Neural cell (in vitro differentiated cells): Measurements from ENCODE around the gene COL4A2. TPM values are rescaled to one million over a fixed set of nuclear protein-coding genes. Genes with fewer than 3 reads are reported as not detected.

ENCODE experiments used
- H2AFZ ChIP-seq: fragments of 200-600, 300-800 bp; sonication (generic), shearing (Covaris generic); 2 replicates; pipeline ENCODE4 v1.6.0; 2014; ENCODE audit warnings: low read depth, mild to moderate bottlenecking, antibody characterized with exemption, low read length, moderate library complexity
- H3F3A ChIP-seq: fragments of 200-600 bp; shearing (Covaris generic); 2 replicates; pipeline ENCODE4 v1.6.1; 2016; ENCODE audit warnings: mild to moderate bottlenecking, moderate library complexity, mixed read lengths, antibody characterized with exemption, low read length; ENCODE audit not compliant: insufficient read depth, poor library complexity, severe bottlenecking
- H3K27ac ChIP-seq: fragments of 200-600, 300-800 bp; sonication (generic), shearing (Covaris generic); 2 replicates; pipeline ENCODE4 v1.5.1; 2014; ENCODE audit warnings: mild to moderate bottlenecking, low read length, moderate library complexity
- H3K27me3 ChIP-seq: fragments of 300-800, 200-600 bp; sonication (generic), shearing (Covaris generic); 2 replicates; pipeline ENCODE4 v1.6.0; 2014; ENCODE audit warnings: mild to moderate bottlenecking, low read depth, low read length, moderate library complexity; ENCODE audit not compliant: insufficient read depth
- H3K36me3 ChIP-seq: fragments of 300-800, 200-600 bp; sonication (generic), shearing (Covaris generic); 2 replicates; pipeline ENCODE4 v1.5.1; 2014; ENCODE audit warnings: mild to moderate bottlenecking, antibody characterized with exemption, low read length, moderate library complexity; ENCODE audit not compliant: insufficient read depth
- H3K4me2 ChIP-seq: fragments of 300-800, 200-600 bp; sonication (generic), shearing (Covaris generic); 2 replicates; pipeline ENCODE4 v1.6.0; 2014; ENCODE audit warnings: mild to moderate bottlenecking, low read length
- H3K4me3 ChIP-seq: fragments of 300-800, 200-600 bp; sonication (generic), shearing (Covaris generic); 2 replicates; pipeline ENCODE4 v1.5.1; 2014; ENCODE audit warnings: mild to moderate bottlenecking, low read length, moderate library complexity
- H3K79me2 ChIP-seq: fragments of 200-600 bp; shearing (Covaris generic); replicated peaks from 2 replicates; pipeline ENCODE4 v1.6.0; 2014; ENCODE audit warnings: mild to moderate bottlenecking, low read length, moderate library complexity; ENCODE audit not compliant: insufficient read depth
- H3K9ac ChIP-seq: fragments of 300-800, 200-600 bp; sonication (generic), shearing (Covaris generic); 2 replicates; pipeline ENCODE4 v1.6.1; 2016; ENCODE audit warnings: mild to moderate bottlenecking, low read length, mixed read lengths
- H3K9me2 ChIP-seq: fragments of 200-600 bp; shearing (Covaris generic); 2 replicates; pipeline ENCODE4 v1.6.1; 2016; ENCODE audit warnings: mild to moderate bottlenecking, low read length, mixed read lengths; ENCODE audit not compliant: insufficient read depth
- H3K9me3 ChIP-seq: fragments of 200-600, 300-800 bp; sonication (generic), shearing (Covaris generic); 2 replicates; pipeline ENCODE4 v1.6.1; 2016; ENCODE audit warnings: mild to moderate bottlenecking, mixed run types, low read length, moderate library complexity, mixed read lengths
- H4K20me1 ChIP-seq: fragments of 200-600 bp; shearing (Covaris generic); 2 replicates; pipeline ENCODE4 v1.6.1; 2016; ENCODE audit warnings: mild to moderate bottlenecking, mixed run types; ENCODE audit not compliant: insufficient read depth
- CTCF ChIP-seq: fragments of 450-650 bp; IDR thresholded peaks from 2 replicates; pipeline ENCODE4 v1.5.1; 2014; ENCODE audit warnings: antibody characterized with exemption, mild to moderate bottlenecking, moderate library complexity; ENCODE audit not compliant: poor library complexity, severe bottlenecking
- EP300 ChIP-seq: fragments of 450-650 bp; conservative IDR thresholded peaks from 2 replicates; pipeline ENCODE4 v1.6.1; 2014; ENCODE audit warnings: antibody characterized with exemption, mild to moderate bottlenecking, moderate library complexity; ENCODE audit not compliant: poor library complexity, severe bottlenecking
- EZH2 ChIP-seq: fragments of 200-600, 300-800 bp; shearing (Covaris generic), sonication (generic); IDR thresholded peaks from 2 replicates; pipeline ENCODE4 v1.6.1; 2014; ENCODE audit warnings: antibody characterized with exemption, low read length, borderline replicate concordance, mild to moderate bottlenecking; ENCODE audit not compliant: insufficient read depth, poor library complexity, severe bottlenecking
- MXI1 ChIP-seq: fragments of 450-650 bp; conservative IDR thresholded peaks from 2 replicates; pipeline ENCODE4 v1.6.1; 2014; ENCODE audit warnings: antibody characterized with exemption, mild to moderate bottlenecking; ENCODE audit not compliant: poor library complexity, severe bottlenecking
- POLR2AphosphoS5 ChIP-seq: IDR thresholded peaks from 2 replicates; pipeline ENCODE4 v1.6.1; 2012
- RAD21 ChIP-seq: fragments of 450-650 bp; conservative IDR thresholded peaks from 2 replicates; pipeline ENCODE4 v1.6.1; 2014; ENCODE audit warnings: antibody characterized with exemption, mild to moderate bottlenecking, moderate library complexity
- REST ChIP-seq: IDR thresholded peaks from 2 replicates; pipeline ENCODE4 v1.6.1; 2012; ENCODE audit warnings: borderline replicate concordance
- SMC3 ChIP-seq: fragments of 450-650 bp; conservative IDR thresholded peaks from 2 replicates; pipeline ENCODE4 v1.6.1; 2014; ENCODE audit warnings: antibody characterized with exemption, mild to moderate bottlenecking, moderate library complexity; ENCODE audit not compliant: poor library complexity
- TAF1 ChIP-seq: IDR thresholded peaks from 2 replicates; pipeline ENCODE4 v1.6.1; 2012; ENCODE audit warnings: low read depth
- polyA plus RNA-seq: library from polyadenylated mRNA; depleted of rRNA; stranded (reverse); fragments of >200 nt; gene quantifications from 2 replicates; pipeline ENCODE4 v1.2.3, GENCODE V29; 2014

COL4A2 gene
- polyA plus RNA-seq, 1 donor from 2014 or later, result 30.8 TPM

GRCh38 chr13:110493613-110494012 lies 186.5 kb downstream of the COL4A2 start:
- Histone ChIP-seq H4K20me1 (no peaks in the 10 kb centered on the region), H3K36me3 (no peaks in the 10 kb centered on the region)
- no peak for TF ChIP-seq EZH2
- TF ChIP-seq EP300, result no peak
- no peak for TF ChIP-seq RAD21
- TF ChIP-seq TAF1, result no peak
- TF ChIP-seq CTCF, result no peak
- TF ChIP-seq SMC3, result no peak
- TF ChIP-seq MXI1, result no peak
- TF ChIP-seq REST, result no peak
- no peak for TF ChIP-seq POLR2AphosphoS5

GRCh38 chr13:110495376-110495775 lies 188.3 kb downstream of the COL4A2 start:
- TF ChIP-seq REST (no peak), CTCF (no peak), RAD21 (no peak), MXI1 (no peak), SMC3 (no peak), POLR2AphosphoS5 (no peak)
- no peaks in the 10 kb centered on the region for H3K9me3 ChIP-seq

More at GRCh38 chr13:110493613-110494012, 186.5 kb downstream of the COL4A2 start:
- no peak overlapping the region for H3K9ac ChIP-seq
- no peak overlapping the region for H3K4me3 ChIP-seq
- H2AFZ ChIP-seq, result no peak overlapping the region
- H3K4me2 ChIP-seq, result no peak overlapping the region
- no peaks in the 10 kb centered on the region for H3K27me3 ChIP-seq
- no peaks in the 10 kb centered on the region for H3K9me3 ChIP-seq
- H3F3A ChIP-seq, result no peaks in the 10 kb centered on the region
- H3K27ac ChIP-seq, result no peak overlapping the region
- no peaks in the 10 kb centered on the region for H3K9me2 ChIP-seq
- no peaks in the 10 kb centered on the region for H3K79me2 ChIP-seq

More at GRCh38 chr13:110495376-110495775, 188.3 kb downstream of the COL4A2 start:
- no peaks in the 10 kb centered on the region for H3K79me2 ChIP-seq
- H4K20me1 ChIP-seq, result no peaks in the 10 kb centered on the region
- H3K4me3 ChIP-seq, result no peak overlapping the region
- no peaks in the 10 kb centered on the region for H3F3A ChIP-seq
- H3K4me2 ChIP-seq, result no peak overlapping the region
- H2AFZ ChIP-seq, result no peak overlapping the region
- no peak overlapping the region for H3K27ac ChIP-seq
- H3K9ac ChIP-seq, result no peak overlapping the region
- H3K36me3 ChIP-seq, result no peaks in the 10 kb centered on the region
- no peaks in the 10 kb centered on the region for H3K9me2 ChIP-seq
- H3K27me3 ChIP-seq, result no peaks in the 10 kb centered on the region
